ENCODE data around the gene MOB1B.

GRCh38 chr4:70903291-70903603, 1.1 kb downstream of the MOB1B start:
- TF ChIP-seq, protein P1, sequence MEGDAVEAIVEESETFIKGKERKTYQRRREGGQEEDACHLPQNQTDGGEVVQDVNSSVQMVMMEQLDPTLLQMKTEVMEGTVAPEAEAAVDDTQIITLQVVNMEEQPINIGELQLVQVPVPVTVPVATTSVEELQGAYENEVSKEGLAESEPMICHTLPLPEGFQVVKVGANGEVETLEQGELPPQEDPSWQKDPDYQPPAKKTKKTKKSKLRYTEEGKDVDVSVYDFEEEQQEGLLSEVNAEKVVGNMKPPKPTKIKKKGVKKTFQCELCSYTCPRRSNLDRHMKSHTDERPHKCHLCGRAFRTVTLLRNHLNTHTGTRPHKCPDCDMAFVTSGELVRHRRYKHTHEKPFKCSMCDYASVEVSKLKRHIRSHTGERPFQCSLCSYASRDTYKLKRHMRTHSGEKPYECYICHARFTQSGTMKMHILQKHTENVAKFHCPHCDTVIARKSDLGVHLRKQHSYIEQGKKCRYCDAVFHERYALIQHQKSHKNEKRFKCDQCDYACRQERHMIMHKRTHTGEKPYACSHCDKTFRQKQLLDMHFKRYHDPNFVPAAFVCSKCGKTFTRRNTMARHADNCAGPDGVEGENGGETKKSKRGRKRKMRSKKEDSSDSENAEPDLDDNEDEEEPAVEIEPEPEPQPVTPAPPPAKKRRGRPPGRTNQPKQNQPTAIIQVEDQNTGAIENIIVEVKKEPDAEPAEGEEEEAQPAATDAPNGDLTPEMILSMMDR (conservative IDR thresholded peaks at IDR 0.05), result no peak
- no peak for TF ChIP-seq EZH2 (IDR thresholded peaks at IDR 0.05; ENCODE audit: low read depth)
